Right atrium auricular region (tissue), 2 donors: ENCODE measurements around the gene OR10G6. TPM values are rescaled to one million over a fixed set of nuclear protein-coding genes. Genes with fewer than 3 reads are reported as not detected.
"Not testable (repeated sequence)": the region's sequence is repeated elsewhere in the genome, so short reads cannot be mapped to it uniquely, and the experiment has no call there.

ENCODE experiments used
- DNase-seq: peaks from one replicate; pipeline ENCODE4 v3.0.0-alpha.2; 2019; ENCODE audit warnings: low spot score
- H3K27ac ChIP-seq, 2 donors: fragments of 200-600 bp; sonication (generic); 1 replicate in 1 of 2; 2 replicates in 1 of 2; pipeline ENCODE4 v1.5.1; 2016 to 2019
- H3K27me3 ChIP-seq, 2 donors: fragments of 200-600 bp; sonication (generic); one replicate each; pipeline versions ENCODE4 v1.5.1 to v1.6.0; 2017 to 2019
- H3K36me3 ChIP-seq: fragments of 200-600 bp; sonication (generic); one replicate; pipeline ENCODE4 v1.5.1; 2016
- H3K4me1 ChIP-seq, 2 donors: fragments of 200-600 bp; sonication (generic); one replicate each; pipeline versions ENCODE4 v1.5.1 to v1.6.0; 2017 to 2019
- H3K4me3 ChIP-seq, 2 donors: fragments of 200-600 bp; sonication (generic); 1 replicate in 1 of 2; 2 replicates in 1 of 2; pipeline ENCODE4 v1.5.1; 2017 to 2019; ENCODE audit warnings: mild to moderate bottlenecking in 1 of 2, moderate library complexity in 1 of 2
- H3K9me3 ChIP-seq, 2 donors: fragments of 200-600 bp; sonication (generic); one replicate each; pipeline ENCODE4 v1.5.1; 2019
- total RNA-seq, 2 donors: library from RNA; depleted of rRNA; stranded (reverse); fragments of >200 nt; gene quantifications; one replicate each; pipeline ENCODE4 v1.1.0, GENCODE V29; 2016
- TF ChIP-seq, protein P1 (sequence below), 2 donors: fragments of 200-600 bp; sonication (generic); IDR thresholded peaks; one replicate each; pipeline ENCODE4 v1.5.1; 2019; ENCODE audit warnings: antibody characterized with exemption in 2 of 2

Gene OR10G6, protein sequence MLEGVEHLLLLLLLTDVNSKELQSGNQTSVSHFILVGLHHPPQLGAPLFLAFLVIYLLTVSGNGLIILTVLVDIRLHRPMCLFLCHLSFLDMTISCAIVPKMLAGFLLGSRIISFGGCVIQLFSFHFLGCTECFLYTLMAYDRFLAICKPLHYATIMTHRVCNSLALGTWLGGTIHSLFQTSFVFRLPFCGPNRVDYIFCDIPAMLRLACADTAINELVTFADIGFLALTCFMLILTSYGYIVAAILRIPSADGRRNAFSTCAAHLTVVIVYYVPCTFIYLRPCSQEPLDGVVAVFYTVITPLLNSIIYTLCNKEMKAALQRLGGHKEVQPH
- not detected for total RNA-seq

DNA sequence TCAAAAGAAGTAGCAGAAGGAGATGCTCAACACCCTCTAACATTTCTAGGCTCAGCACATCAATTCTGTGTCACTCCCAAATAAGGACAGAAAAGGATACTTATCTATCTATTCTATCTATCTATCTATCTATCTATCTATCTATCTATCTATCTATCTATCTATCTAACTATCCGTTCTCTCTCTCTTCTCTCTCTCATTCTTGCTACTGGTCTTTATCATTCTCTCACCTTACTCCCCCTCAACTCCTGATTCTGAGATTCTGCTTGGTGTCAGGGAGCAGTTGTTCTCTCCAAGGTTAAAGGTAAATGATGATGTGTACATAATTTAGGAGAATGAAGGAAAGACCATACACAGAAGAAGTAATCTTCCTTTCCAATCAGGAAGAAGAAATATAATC lies at the start of gene OR10G6:
OR10G6 (minus strand) TSS at position 43 of the 400 bp plus-strand sequence; CDS start at position 43, 0 bp downstream.
- TF ChIP-seq, protein P1, sequence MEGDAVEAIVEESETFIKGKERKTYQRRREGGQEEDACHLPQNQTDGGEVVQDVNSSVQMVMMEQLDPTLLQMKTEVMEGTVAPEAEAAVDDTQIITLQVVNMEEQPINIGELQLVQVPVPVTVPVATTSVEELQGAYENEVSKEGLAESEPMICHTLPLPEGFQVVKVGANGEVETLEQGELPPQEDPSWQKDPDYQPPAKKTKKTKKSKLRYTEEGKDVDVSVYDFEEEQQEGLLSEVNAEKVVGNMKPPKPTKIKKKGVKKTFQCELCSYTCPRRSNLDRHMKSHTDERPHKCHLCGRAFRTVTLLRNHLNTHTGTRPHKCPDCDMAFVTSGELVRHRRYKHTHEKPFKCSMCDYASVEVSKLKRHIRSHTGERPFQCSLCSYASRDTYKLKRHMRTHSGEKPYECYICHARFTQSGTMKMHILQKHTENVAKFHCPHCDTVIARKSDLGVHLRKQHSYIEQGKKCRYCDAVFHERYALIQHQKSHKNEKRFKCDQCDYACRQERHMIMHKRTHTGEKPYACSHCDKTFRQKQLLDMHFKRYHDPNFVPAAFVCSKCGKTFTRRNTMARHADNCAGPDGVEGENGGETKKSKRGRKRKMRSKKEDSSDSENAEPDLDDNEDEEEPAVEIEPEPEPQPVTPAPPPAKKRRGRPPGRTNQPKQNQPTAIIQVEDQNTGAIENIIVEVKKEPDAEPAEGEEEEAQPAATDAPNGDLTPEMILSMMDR (IDR thresholded peaks at IDR 0.05) = no peak
- no peak for DNase-seq
- no peaks in the 10 kb centered on the region for H3K4me1 ChIP-seq
- no peaks in the 10 kb centered on the region for H3K36me3 ChIP-seq
- H3K4me3 ChIP-seq = no peak within 1 kb of the TSS
- no peaks in the 10 kb centered on the region for H3K9me3 ChIP-seq
- H3K27ac ChIP-seq = no peak within 1 kb of the TSS
- H3K27me3 ChIP-seq = no peaks in the 10 kb centered on the region

DNA sequence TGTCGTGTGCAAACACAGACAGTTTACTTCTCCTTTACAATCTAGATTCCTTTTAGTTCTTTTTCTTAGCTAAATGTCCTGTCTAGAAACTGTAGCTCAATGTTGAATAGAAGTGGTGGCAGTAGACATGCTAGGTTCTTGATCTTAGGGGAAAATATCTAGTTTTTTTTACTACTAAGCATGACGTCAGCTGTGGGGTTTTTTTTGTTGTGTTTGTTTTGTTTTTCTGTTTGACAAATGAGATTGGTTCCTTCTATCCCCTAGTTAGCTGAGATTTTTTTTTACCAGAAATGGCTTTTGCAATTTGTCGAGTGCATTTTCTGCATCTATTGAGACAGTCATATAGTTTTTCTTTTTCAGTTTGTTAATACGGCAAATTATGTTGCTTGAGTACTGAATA lies 48.5 kb upstream of the OR10G6 start:
- Histone ChIP-seq H3K4me3 (no peak overlapping the region), H3K27me3 (no peaks in the 10 kb centered on the region), H3K36me3 (no peaks in the 10 kb centered on the region), H3K4me1 (no peaks in the 10 kb centered on the region), H3K9me3 (no peaks in the 10 kb centered on the region), H3K27ac (no peak overlapping the region)
- no peak for DNase-seq
- TF ChIP-seq, protein P1 (IDR thresholded peaks at IDR 0.05) = no peak

DNA sequence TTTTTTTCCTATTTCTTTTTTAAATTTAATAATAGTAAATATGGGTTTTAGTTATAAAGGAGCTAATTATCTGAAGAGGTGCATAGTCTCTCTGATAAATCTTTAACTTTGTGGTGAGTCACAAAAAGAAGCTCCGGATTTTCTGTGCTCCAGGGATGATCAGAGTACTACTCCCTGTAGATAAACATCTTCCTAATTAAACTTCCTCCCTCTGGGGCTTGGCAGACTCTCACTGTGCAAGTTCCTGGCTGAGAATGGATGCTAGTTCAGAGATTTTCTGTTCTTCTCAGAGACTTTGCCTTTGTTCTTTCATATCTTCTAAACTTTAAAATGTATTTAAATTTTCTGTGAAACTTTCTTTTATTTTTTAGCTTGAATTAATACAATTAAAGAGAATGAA lies 46.3 kb upstream of the OR10G6 start, which contains the start of gene OR10G7:
OR10G7 (minus strand) TSS at position 72 of the 400 bp plus-strand sequence. CDS start 2,324 bp downstream, outside the sequence.
- no peaks in the 10 kb centered on the region for H3K9me3 ChIP-seq
- no peak for DNase-seq
- no peak within 1 kb of the TSS for H3K27ac ChIP-seq
- H3K36me3 ChIP-seq = no peaks in the 10 kb centered on the region
- no peaks in the 10 kb centered on the region for H3K27me3 ChIP-seq
- TF ChIP-seq, protein P1 (IDR thresholded peaks at IDR 0.05) = no peak
- H3K4me3 ChIP-seq = no peak within 1 kb of the TSS
- no peaks in the 10 kb centered on the region for H3K4me1 ChIP-seq

DNA sequence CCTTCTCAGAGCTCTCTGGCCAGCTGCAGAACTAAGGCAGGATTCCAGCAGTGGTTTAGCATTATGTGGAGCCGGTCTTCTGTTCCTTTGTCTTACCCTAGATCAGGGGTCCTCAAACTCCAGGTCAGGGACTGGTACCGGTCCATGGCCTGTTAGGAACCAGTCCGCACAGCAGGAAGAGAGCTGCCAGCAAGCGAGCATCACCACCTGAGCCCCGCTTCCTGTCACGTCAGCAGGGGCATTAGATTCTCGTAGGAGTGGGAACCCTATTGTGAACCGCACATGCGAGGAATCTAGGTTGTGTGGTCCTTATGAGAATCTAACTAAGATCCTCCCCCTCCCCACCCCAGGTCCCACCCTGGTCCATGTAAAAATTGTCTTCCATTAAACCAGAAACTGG lies 44.6 kb upstream of the OR10G6 start:
- no peak overlapping the region for H3K4me3 ChIP-seq
- TF ChIP-seq, protein P1 (IDR thresholded peaks at IDR 0.05) = no peak
- DNase-seq = no peak
- no peaks in the 10 kb centered on the region for H3K36me3 ChIP-seq
- H3K27ac ChIP-seq = no peak overlapping the region
- no peaks in the 10 kb centered on the region for H3K4me1 ChIP-seq
- H3K9me3 ChIP-seq = no peaks in the 10 kb centered on the region
- H3K27me3 ChIP-seq = no peaks in the 10 kb centered on the region

DNA sequence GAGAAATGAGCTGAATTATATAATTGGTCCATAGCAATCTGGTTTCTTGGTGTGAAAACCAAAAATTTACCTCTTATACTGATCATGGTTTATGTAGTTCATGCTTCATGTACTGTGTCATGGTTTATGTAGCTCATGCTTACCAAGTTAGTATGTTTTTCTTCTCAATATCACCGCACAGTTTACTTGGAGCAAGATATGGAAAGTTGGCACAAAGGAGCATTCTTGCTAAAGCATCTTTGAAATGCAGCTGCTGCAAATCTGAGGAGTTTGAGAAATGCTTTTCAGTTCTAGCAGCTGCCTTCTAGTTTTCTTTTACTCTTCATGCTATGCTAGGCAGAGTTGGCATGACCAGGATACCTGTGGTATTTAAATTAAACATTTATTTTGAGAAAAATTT lies 41.7 kb upstream of the OR10G6 start:
- no peak overlapping the region for H3K4me3 ChIP-seq
- TF ChIP-seq, protein P1 (IDR thresholded peaks at IDR 0.05) = no peak
- no peak for DNase-seq
- no peaks in the 10 kb centered on the region for H3K27me3 ChIP-seq
- H3K4me1 ChIP-seq = no peaks in the 10 kb centered on the region
- H3K27ac ChIP-seq = no peak overlapping the region
- H3K9me3 ChIP-seq = no peaks in the 10 kb centered on the region
- no peaks in the 10 kb centered on the region for H3K36me3 ChIP-seq

DNA sequence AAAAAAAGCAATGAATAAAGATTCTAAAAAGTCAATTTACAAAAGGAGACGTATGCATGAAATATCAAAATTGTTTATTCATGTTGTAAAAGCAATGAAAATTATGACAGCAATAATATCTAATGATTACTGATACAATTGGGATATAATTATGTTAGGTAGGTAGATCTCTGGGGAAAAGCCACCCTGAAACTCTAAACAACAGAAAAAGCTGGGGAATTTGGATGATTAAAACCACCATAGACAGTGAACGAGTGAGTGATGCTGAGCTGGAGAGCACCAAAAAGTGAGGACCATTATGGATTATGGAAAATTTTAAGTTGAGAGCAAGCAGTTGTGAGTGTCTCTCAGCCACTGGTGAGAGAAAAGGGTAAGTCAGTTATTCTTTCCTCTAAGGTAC lies 31.5 kb upstream of the OR10G6 start, which contains the start of gene OR10G8:
OR10G8 (plus strand) TSS at position 301 of the 400 bp plus-strand sequence. CDS start 2,825 bp downstream, outside the sequence.
- TF ChIP-seq, protein P1 (IDR thresholded peaks at IDR 0.05) = no peak

DNA sequence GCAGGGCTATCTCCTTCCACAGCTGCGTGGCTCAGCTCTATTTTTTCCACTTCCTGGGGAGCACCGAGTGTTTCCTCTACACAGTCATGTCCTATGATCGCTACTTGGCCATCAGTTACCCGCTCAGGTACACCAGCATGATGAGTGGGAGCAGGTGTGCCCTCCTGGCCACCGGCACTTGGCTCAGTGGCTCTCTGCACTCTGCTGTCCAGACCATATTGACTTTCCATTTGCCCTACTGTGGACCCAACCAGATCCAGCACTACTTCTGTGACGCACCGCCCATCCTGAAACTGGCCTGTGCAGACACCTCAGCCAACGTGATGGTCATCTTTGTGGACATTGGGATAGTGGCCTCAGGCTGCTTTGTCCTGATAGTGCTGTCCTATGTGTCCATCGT lies 20.9 kb upstream of the OR10G6 start:
- H3K9me3 ChIP-seq, H3K27ac ChIP-seq, DNase-seq, H3K27me3 ChIP-seq, H3K36me3 ChIP-seq, H3K4me3 ChIP-seq, H3K4me1 ChIP-seq: not testable (repeated sequence)

More for the DNA sequence above, 31.5 kb upstream of the OR10G6 start, which contains the start of gene OR10G8:
- H3K27ac ChIP-seq = no peak within 1 kb of the TSS
- no peaks in the 10 kb centered on the region for H3K4me1 ChIP-seq
- H3K9me3 ChIP-seq = no peaks in the 10 kb centered on the region
- H3K36me3 ChIP-seq = no peaks in the 10 kb centered on the region
- no peaks in the 10 kb centered on the region for H3K27me3 ChIP-seq
- DNase-seq = no peak
- H3K4me3 ChIP-seq = no peak within 1 kb of the TSS
